HepG2 (cell line): Measurements from ENCODE around the gene PLAGL2. TPM values are rescaled to one million over a fixed set of nuclear protein-coding genes. Genes with fewer than 3 reads are reported as not detected.

Experiments
- CCAR2 ChIP-seq: fragments of 200-400 bp; formaldehyde crosslinking; optimal IDR thresholded peaks from 2 replicates; pipeline ENCODE3; 2018; ENCODE audit warnings: low read depth, mild to moderate bottlenecking, low read length, moderate library complexity
- CENPX ChIP-seq: sonication (generic); formaldehyde crosslinking; IDR thresholded peaks from 2 replicates; pipeline ENCODE4 v1.9.0; 2021; ENCODE audit warnings: mild to moderate bottlenecking, missing genetic modification reagents, moderate library complexity
- CSRNP1 ChIP-seq: sonication (generic); formaldehyde crosslinking; IDR thresholded peaks from 2 replicates; pipeline ENCODE4 v1.8.1; 2023; ENCODE audit warnings: mild to moderate bottlenecking, missing genetic modification reagents
- FOXO4 ChIP-seq: sonication (generic); formaldehyde crosslinking; conservative IDR thresholded peaks from 2 replicates; pipeline ENCODE4 v1.8.1; 2023; ENCODE audit warnings: missing genetic modification reagents
- RORA ChIP-seq: sonication (generic); formaldehyde crosslinking; IDR thresholded peaks from 2 replicates; pipeline ENCODE4 v1.5.0; 2020; ENCODE audit warnings: mild to moderate bottlenecking, missing genetic modification reagents, moderate library complexity
- SMAD3 ChIP-seq: sonication (generic); formaldehyde crosslinking; IDR thresholded peaks from 2 replicates; pipeline ENCODE4 v1.4.0; 2020; ENCODE audit warnings: missing genetic modification reagents
- ZNF17 ChIP-seq: sonication (generic); formaldehyde crosslinking; IDR thresholded peaks from 2 replicates; pipeline ENCODE4 v1.5.0; 2020; ENCODE audit warnings: mild to moderate bottlenecking, missing genetic modification reagents
- ZNF563 ChIP-seq: sonication (generic); formaldehyde crosslinking; IDR thresholded peaks from 2 replicates; pipeline ENCODE4 v1.8.0; 2022; ENCODE audit warnings: mild to moderate bottlenecking, moderate library complexity, missing genetic modification reagents
- ZNF740 ChIP-seq: sonication (generic); formaldehyde crosslinking; IDR thresholded peaks from 2 replicates; pipeline ENCODE4 v1.4.0; 2020; ENCODE audit warnings: missing genetic modification reagents
- ZNF841 ChIP-seq: sonication (generic); formaldehyde crosslinking; IDR thresholded peaks from 2 replicates; pipeline ENCODE4 v1.8.1; 2023; ENCODE audit warnings: missing genetic modification reagents, borderline replicate concordance
- polyA plus RNA-seq, 8 experiments: library from polyadenylated mRNA; depleted of rRNA in 3 of 8; stranded (reverse) in 7 of 8; unstranded in 1 of 8; fragments of >200 nt; fragmentation: Illumina TruSeq in 4 of 8; extraction: Trizol in 4 of 8; gene quantifications; 2 replicates each; pipeline versions ENCODE4 v1.2.1 to v1.2.3, GENCODE V29; 2011 to 2016; ENCODE audit warnings: low read depth in 4 of 8, missing spikeins in 1 of 8, mixed read lengths in 1 of 8; ENCODE audit not compliant: insufficient read depth in 1 of 8
- total RNA-seq, 5 experiments: library from RNA; depleted of rRNA; stranded (reverse); fragments of >200 nt; fragmentation: Illumina TruSeq; extraction: Trizol; gene quantifications; 2 replicates each; pipeline ENCODE4 v1.2.3, GENCODE V29; 2016; ENCODE audit warnings: low read depth in 1 of 5
- TF ChIP-seq, protein P1 (sequence below): sonication (generic); formaldehyde crosslinking; IDR thresholded peaks from 2 replicates; pipeline ENCODE4 v1.4.0; 2020; ENCODE audit warnings: low read depth, missing genetic modification reagents
- TF ChIP-seq, protein P2 (sequence below): sonication (generic); formaldehyde crosslinking; IDR thresholded peaks from 2 replicates; pipeline ENCODE4 v1.5.1; 2020; ENCODE audit warnings: mild to moderate bottlenecking, missing genetic modification reagents, moderate library complexity
- TF ChIP-seq, protein P3 (sequence below): sonication (generic); formaldehyde crosslinking; IDR thresholded peaks from 2 replicates; pipeline ENCODE4 v1.4.0; 2020; ENCODE audit warnings: mild to moderate bottlenecking, missing genetic modification reagents

Gene PLAGL2
- total and polyA plus RNA-seq, 2 of the 13 experiments (the other 11 are each of a cell fraction or from before 2014, with no cell fraction given), result 15.2 to 15.3 TPM

GRCh38 chr20:32153156-32153665 is 54.3 kb downstream of the PLAGL2 start (continued):
- TF ChIP-seq CSRNP1 (CRISPR knock-in tag), result no peak
- no peak for TF ChIP-seq RORA
- no peak for TF ChIP-seq CENPX
- no peak for TF ChIP-seq ZNF17 (CRISPR knock-in tag)
- TF ChIP-seq, protein P1, sequence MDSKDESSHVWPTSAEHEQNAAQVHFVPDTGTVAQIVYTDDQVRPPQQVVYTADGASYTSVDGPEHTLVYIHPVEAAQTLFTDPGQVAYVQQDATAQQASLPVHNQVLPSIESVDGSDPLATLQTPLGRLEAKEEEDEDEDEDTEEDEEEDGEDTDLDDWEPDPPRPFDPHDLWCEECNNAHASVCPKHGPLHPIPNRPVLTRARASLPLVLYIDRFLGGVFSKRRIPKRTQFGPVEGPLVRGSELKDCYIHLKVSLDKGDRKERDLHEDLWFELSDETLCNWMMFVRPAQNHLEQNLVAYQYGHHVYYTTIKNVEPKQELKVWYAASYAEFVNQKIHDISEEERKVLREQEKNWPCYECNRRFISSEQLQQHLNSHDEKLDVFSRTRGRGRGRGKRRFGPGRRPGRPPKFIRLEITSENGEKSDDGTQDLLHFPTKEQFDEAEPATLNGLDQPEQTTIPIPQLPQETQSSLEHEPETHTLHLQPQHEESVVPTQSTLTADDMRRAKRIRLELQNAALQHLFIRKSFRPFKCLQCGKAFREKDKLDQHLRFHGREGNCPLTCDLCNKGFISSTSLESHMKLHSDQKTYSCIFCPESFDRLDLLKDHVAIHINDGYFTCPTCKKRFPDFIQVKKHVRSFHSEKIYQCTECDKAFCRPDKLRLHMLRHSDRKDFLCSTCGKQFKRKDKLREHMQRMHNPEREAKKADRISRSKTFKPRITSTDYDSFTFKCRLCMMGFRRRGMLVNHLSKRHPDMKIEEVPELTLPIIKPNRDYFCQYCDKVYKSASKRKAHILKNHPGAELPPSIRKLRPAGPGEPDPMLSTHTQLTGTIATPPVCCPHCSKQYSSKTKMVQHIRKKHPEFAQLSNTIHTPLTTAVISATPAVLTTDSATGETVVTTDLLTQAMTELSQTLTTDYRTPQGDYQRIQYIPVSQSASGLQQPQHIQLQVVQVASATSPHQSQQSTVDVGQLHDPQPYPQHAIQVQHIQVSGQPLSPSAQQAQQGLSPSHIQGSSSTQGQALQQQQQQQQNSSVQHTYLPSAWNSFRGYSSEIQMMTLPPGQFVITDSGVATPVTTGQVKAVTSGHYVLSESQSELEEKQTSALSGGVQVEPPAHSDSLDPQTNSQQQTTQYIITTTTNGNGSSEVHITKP (CRISPR knock-in tag), result 0 out of 2 replicates have a peak, but pooled peaks have one; percentile 5
- no peak for TF ChIP-seq CCAR2
- no peak for TF ChIP-seq ZNF841 (CRISPR knock-in tag)
- no peak for TF ChIP-seq ZNF740
- TF ChIP-seq, protein P2, sequence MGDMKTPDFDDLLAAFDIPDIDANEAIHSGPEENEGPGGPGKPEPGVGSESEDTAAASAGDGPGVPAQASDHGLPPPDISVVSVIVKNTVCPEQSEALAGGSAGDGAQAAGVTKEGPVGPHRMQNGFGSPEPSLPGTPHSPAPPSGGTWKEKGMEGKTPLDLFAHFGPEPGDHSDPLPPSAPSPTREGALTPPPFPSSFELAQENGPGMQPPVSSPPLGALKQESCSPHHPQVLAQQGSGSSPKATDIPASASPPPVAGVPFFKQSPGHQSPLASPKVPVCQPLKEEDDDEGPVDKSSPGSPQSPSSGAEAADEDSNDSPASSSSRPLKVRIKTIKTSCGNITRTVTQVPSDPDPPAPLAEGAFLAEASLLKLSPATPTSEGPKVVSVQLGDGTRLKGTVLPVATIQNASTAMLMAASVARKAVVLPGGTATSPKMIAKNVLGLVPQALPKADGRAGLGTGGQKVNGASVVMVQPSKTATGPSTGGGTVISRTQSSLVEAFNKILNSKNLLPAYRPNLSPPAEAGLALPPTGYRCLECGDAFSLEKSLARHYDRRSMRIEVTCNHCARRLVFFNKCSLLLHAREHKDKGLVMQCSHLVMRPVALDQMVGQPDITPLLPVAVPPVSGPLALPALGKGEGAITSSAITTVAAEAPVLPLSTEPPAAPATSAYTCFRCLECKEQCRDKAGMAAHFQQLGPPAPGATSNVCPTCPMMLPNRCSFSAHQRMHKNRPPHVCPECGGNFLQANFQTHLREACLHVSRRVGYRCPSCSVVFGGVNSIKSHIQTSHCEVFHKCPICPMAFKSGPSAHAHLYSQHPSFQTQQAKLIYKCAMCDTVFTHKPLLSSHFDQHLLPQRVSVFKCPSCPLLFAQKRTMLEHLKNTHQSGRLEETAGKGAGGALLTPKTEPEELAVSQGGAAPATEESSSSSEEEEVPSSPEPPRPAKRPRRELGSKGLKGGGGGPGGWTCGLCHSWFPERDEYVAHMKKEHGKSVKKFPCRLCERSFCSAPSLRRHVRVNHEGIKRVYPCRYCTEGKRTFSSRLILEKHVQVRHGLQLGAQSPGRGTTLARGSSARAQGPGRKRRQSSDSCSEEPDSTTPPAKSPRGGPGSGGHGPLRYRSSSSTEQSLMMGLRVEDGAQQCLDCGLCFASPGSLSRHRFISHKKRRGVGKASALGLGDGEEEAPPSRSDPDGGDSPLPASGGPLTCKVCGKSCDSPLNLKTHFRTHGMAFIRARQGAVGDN (CRISPR knock-in tag), result peak; percentile 44; the same call in 1 of the 2 replicates
- TF ChIP-seq, protein P3, sequence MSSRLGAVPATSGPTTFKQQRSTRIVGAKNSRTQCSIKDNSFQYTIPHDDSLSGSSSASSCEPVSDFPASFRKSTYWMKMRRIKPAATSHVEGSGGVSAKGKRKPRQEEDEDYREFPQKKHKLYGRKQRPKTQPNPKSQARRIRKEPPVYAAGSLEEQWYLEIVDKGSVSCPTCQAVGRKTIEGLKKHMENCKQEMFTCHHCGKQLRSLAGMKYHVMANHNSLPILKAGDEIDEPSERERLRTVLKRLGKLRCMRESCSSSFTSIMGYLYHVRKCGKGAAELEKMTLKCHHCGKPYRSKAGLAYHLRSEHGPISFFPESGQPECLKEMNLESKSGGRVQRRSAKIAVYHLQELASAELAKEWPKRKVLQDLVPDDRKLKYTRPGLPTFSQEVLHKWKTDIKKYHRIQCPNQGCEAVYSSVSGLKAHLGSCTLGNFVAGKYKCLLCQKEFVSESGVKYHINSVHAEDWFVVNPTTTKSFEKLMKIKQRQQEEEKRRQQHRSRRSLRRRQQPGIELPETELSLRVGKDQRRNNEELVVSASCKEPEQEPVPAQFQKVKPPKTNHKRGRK (CRISPR knock-in tag), result no peak
- TF ChIP-seq SMAD3 (CRISPR knock-in tag), result no peak
- no peak for TF ChIP-seq ZNF563 (CRISPR knock-in tag)
- 0 out of 2 replicates have a peak, but pooled peaks have one; percentile 79 for TF ChIP-seq FOXO4 (CRISPR knock-in tag)
